A549 (cell line): ENCODE measurements around the gene TCF7L2. TPM values are rescaled to one million over a fixed set of nuclear protein-coding genes. Genes with fewer than 3 reads are reported as not detected.
A peak's percentile ranks its signal among the peaks of the same experiment; 100 is the strongest.

ENCODE experiments used
- ATAC-seq, 2 experiments: fragments of 200-7000 bp in 1 of 2; fragments of >200 bp in 1 of 2; cut with Nextera tagmentation in 1 of 2; cut with Tn5 transposase in 1 of 2; 3 replicates each; pipeline versions ENCODE4 v1.8.0 to v1.9.1; 2018 to 2020; ENCODE audit warnings: mild to moderate bottlenecking in 1 of 2, moderate library complexity in 1 of 2
- CTCF ChIA-PET: fragments of 300-600 bp; sonication (Branson Sonifier 250); formaldehyde crosslinking; extraction: SDS; loops from one replicate; lab custom pipeline; 2021; ENCODE audit warnings: antibody characterized with exemption, inconsistent platforms; lab: Yijun Ruan, JAX
- POLR2A ChIA-PET: fragments of 350-600 bp; formaldehyde crosslinking; extraction: SDS; loops from one replicate; lab custom pipeline; 2021; ENCODE audit warnings: antibody characterized with exemption, inconsistent platforms; lab: Yijun Ruan, JAX
- DNase-seq, 2 experiments: peaks; one replicate each; pipeline versions ENCODE4 v3.0.0 to v3.0.0-alpha.2; 2011 to 2016; ENCODE audit warnings: low read depth in 1 of 2, low spot score in 1 of 2
- FAIRE-seq: peaks from 2 replicates; lab custom pipeline; 2011; peaks lifted over from hg19 to GRCh38; lab: Jason Lieb, UNC
- H3K27ac ChIP-seq, 2 experiments: fragments of >200 bp; sonication (Bioruptor Twin); formaldehyde crosslinking; 3 replicates each; pipeline ENCODE4 v1.5.1; 2016 to 2017
- H3K4me1 ChIP-seq: fragments of >200 bp; sonication (Bioruptor Twin); formaldehyde crosslinking; 3 replicates; pipeline ENCODE4 v1.6.1; 2016
- H3K4me2 ChIP-seq: fragments of >200 bp; sonication (Bioruptor Twin); formaldehyde crosslinking; 3 replicates; pipeline ENCODE4 v1.6.1; 2016
- H3K4me3 ChIP-seq: fragments of >200 bp; sonication (Bioruptor Twin); formaldehyde crosslinking; 3 replicates; pipeline ENCODE4 v1.5.1; 2016
- H3K9me3 ChIP-seq: fragments of >200 bp; sonication (Bioruptor Twin); formaldehyde crosslinking; 3 replicates; pipeline ENCODE4 v1.6.1; 2016
- CHD4 ChIP-seq: fragments of 200-600 bp; sonication (generic); IDR thresholded peaks from 2 replicates; pipeline ENCODE4 v1.6.1; 2016; ENCODE audit warnings: antibody characterized with exemption, mild to moderate bottlenecking, borderline replicate concordance
- EHF ChIP-seq: fragments of 250-450 bp; sonication (Bioruptor Pico); IDR thresholded peaks from 2 replicates; pipeline ENCODE4 v1.5.0; 2020; ENCODE audit warnings: mild to moderate bottlenecking
- EHMT2 ChIP-seq: fragments of 200-600 bp; sonication (generic); IDR thresholded peaks from 2 replicates; pipeline ENCODE4 v1.6.1; 2016; ENCODE audit warnings: antibody characterized with exemption, low read depth, mild to moderate bottlenecking, moderate library complexity
- ELK1 ChIP-seq: fragments of 150-350 bp; IDR thresholded peaks from 2 replicates; pipeline ENCODE4 v1.6.1; 2014; ENCODE audit warnings: low read depth, mild to moderate bottlenecking, low read length
- GATA3 ChIP-seq: IDR thresholded peaks from 2 replicates; pipeline ENCODE4 v1.6.1; 2012; ENCODE audit warnings: borderline replicate concordance
- JUNB ChIP-seq: fragments of >200 bp; sonication (Bioruptor Twin); formaldehyde crosslinking; IDR thresholded peaks from 2 replicates; pipeline ENCODE4 v1.6.1; 2016
- KDM5A ChIP-seq: fragments of 200-600 bp; sonication (generic); IDR thresholded peaks from 2 replicates; pipeline ENCODE4 v1.6.1; 2016; ENCODE audit warnings: antibody characterized with exemption, mild to moderate bottlenecking
- MAX ChIP-seq: IDR thresholded peaks from 2 replicates; pipeline ENCODE4 v1.6.1; 2012
- MYC ChIP-seq: IDR thresholded peaks from 2 replicates; pipeline ENCODE4 v1.6.1; 2012; ENCODE audit warnings: mild to moderate bottlenecking, inconsistent platforms, low read length, improper control_type of control experiment, borderline replicate concordance
- NPAS2 ChIP-seq: fragments of 250-450 bp; sonication (Bioruptor Pico); IDR thresholded peaks from 2 replicates; pipeline ENCODE4 v1.8.0; 2022; ENCODE audit warnings: mild to moderate bottlenecking, moderate library complexity, borderline replicate concordance
- NR3C1 ChIP-seq: fragments of >200 bp; sonication (Bioruptor Twin); formaldehyde crosslinking; IDR thresholded peaks from 3 replicates; pipeline ENCODE4 v1.6.1; 2017
- PHF8 ChIP-seq: fragments of 200-600 bp; sonication (generic); IDR thresholded peaks from 2 replicates; pipeline ENCODE4 v1.6.1; 2016; ENCODE audit warnings: low read depth, mild to moderate bottlenecking, antibody characterized with exemption, moderate library complexity, borderline replicate concordance
- POLR2AphosphoS2 ChIP-seq: conservative IDR thresholded peaks from 2 replicates; pipeline ENCODE4 v1.6.1; 2012; ENCODE audit warnings: low read length, improper control_type of control experiment, inconsistent platforms
- RAD21 ChIP-seq, 2 experiments: fragments of >200 bp in 1 of 2; sonication (Bioruptor Twin) in 1 of 2; formaldehyde crosslinking in 1 of 2; IDR thresholded peaks in 1 of 2; conservative IDR thresholded peaks in 1 of 2; 2 replicates in 1 of 2; 3 replicates in 1 of 2; pipeline ENCODE4 v1.6.1; 2012 to 2018; ENCODE audit warnings: inconsistent platforms in 1 of 2
- RARB ChIP-seq: fragments of 250-450 bp; sonication (Bioruptor Pico); IDR thresholded peaks from 2 replicates; pipeline ENCODE4 v1.8.0; 2021; ENCODE audit warnings: mild to moderate bottlenecking, moderate library complexity
- SMC3 ChIP-seq: fragments of >200 bp; sonication (Bioruptor Twin); formaldehyde crosslinking; IDR thresholded peaks from 3 replicates; pipeline ENCODE4 v1.6.1; 2018; ENCODE audit warnings: inconsistent platforms
- ZC3H11A ChIP-seq: fragments of 450-650 bp; IDR thresholded peaks from 2 replicates; pipeline ENCODE4 v1.6.1; 2014; ENCODE audit warnings: antibody characterized with exemption, mild to moderate bottlenecking
- WGBS: methylation state at CpG from one replicate; pipeline ENCODE4 v1.1.6; 2017; ENCODE audit errors: missing lambda C conversion rate; 5-methylcytosine and 5-hydroxymethylcytosine counted together
- polyA plus RNA-seq, 4 experiments: library from polyadenylated mRNA; depleted of rRNA in 3 of 4; stranded (reverse); fragments of >200 nt; fragmentation: RNase III in 1 of 4; extraction: RNeasy Plus Mini Kit Qiagen cat#74134 plus additional on column Dnase treatment in 1 of 4; gene quantifications; 2 replicates in 3 of 4; 3 replicates in 1 of 4; pipeline ENCODE4 v1.2.3, GENCODE V29; 2011 to 2017
- TF ChIP-seq, protein P1 (sequence below): fragments of >200 bp; sonication (Bioruptor Twin); formaldehyde crosslinking; IDR thresholded peaks from 3 replicates; pipeline ENCODE4 v1.5.1; 2016
- TF ChIP-seq, protein P2 (sequence below): IDR thresholded peaks from 2 replicates; pipeline ENCODE4 v1.6.1; 2012; ENCODE audit warnings: low read depth, borderline replicate concordance
- TF ChIP-seq, protein P3 (sequence below): IDR thresholded peaks from 2 replicates; pipeline ENCODE4 v1.6.1; 2012
- TF ChIP-seq, protein P4 (sequence below): fragments of >200 bp; sonication (Bioruptor Twin); formaldehyde crosslinking; IDR thresholded peaks from 3 replicates; pipeline ENCODE4 v1.6.1; 2016

The TCF7L2 gene
- polyA plus RNA-seq, 2 of the 4 experiments (the other 2 are of a cell fraction), result 11.3 to 14.5 TPM

GRCh38 chr10:113053881-113054280 is 103.8 kb downstream of the TCF7L2 start:
- CTCF ChIA-PET, result interaction anchor here (1.0 kb wide), 1 partner anchor 467 kb away, joined by 3 read pairs; no protein-coding TSS in a partner anchor
- no peak for FAIRE-seq

GRCh38 chr10:113055458-113055857 is 105.4 kb downstream of the TCF7L2 start:
- H3K4me2 ChIP-seq, result peak overlapping the region; percentile 91; the same call in 2 of the 3 replicates
- no peak for FAIRE-seq
- peak overlapping the region; percentile 78 to 89 for H3K27ac ChIP-seq
- ATAC-seq, result no peak
- ChIA-PET POLR2A (interaction anchor here (1.0 kb wide), 1 partner anchor 18 kb away, joined by 6 read pairs; no protein-coding TSS in a partner anchor), CTCF (interaction anchor here (1.3 kb wide), 1 partner anchor 17 kb away, joined by 5 read pairs; no protein-coding TSS in a partner anchor)
- H3K4me1 ChIP-seq, result peaks cover 80% of the 10 kb centered on the region
- 87% methylated on average over 1 of the region's 1 CpG for WGBS
- TF ChIP-seq, protein P1, sequence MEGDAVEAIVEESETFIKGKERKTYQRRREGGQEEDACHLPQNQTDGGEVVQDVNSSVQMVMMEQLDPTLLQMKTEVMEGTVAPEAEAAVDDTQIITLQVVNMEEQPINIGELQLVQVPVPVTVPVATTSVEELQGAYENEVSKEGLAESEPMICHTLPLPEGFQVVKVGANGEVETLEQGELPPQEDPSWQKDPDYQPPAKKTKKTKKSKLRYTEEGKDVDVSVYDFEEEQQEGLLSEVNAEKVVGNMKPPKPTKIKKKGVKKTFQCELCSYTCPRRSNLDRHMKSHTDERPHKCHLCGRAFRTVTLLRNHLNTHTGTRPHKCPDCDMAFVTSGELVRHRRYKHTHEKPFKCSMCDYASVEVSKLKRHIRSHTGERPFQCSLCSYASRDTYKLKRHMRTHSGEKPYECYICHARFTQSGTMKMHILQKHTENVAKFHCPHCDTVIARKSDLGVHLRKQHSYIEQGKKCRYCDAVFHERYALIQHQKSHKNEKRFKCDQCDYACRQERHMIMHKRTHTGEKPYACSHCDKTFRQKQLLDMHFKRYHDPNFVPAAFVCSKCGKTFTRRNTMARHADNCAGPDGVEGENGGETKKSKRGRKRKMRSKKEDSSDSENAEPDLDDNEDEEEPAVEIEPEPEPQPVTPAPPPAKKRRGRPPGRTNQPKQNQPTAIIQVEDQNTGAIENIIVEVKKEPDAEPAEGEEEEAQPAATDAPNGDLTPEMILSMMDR, result no peak
- no peak for TF ChIP-seq POLR2AphosphoS2
- no peak for TF ChIP-seq NPAS2 (CRISPR knock-in tag)
- no peak for TF ChIP-seq NR3C1
- TF ChIP-seq KDM5A, result no peak
- TF ChIP-seq EHF (CRISPR knock-in tag), result no peak
- TF ChIP-seq, protein P2, sequence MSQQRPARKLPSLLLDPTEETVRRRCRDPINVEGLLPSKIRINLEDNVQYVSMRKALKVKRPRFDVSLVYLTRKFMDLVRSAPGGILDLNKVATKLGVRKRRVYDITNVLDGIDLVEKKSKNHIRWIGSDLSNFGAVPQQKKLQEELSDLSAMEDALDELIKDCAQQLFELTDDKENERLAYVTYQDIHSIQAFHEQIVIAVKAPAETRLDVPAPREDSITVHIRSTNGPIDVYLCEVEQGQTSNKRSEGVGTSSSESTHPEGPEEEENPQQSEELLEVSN, result no peak
- no peak for TF ChIP-seq MYC
- TF ChIP-seq ZC3H11A, result no peak
- no peak for TF ChIP-seq ELK1
- TF ChIP-seq, protein P3, sequence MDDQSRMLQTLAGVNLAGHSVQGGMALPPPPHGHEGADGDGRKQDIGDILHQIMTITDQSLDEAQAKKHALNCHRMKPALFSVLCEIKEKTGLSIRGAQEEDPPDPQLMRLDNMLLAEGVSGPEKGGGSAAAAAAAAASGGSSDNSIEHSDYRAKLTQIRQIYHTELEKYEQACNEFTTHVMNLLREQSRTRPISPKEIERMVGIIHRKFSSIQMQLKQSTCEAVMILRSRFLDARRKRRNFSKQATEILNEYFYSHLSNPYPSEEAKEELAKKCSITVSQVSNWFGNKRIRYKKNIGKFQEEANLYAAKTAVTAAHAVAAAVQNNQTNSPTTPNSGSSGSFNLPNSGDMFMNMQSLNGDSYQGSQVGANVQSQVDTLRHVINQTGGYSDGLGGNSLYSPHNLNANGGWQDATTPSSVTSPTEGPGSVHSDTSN, result no peak
- TF ChIP-seq RARB (CRISPR knock-in tag), result no peak
- no peak for TF ChIP-seq RAD21 (conservative IDR thresholded peaks at IDR 0.05 in 1 of 2, IDR thresholded peaks at IDR 0.05 in 1 of 2)
- DNase-seq, result no peak
- no peaks in the 10 kb centered on the region for H3K9me3 ChIP-seq
- H3K4me3 ChIP-seq, result no peak overlapping the region

More at GRCh38 chr10:113053881-113054280, 103.8 kb downstream of the TCF7L2 start:
- Histone ChIP-seq H3K9me3 (no peaks in the 10 kb centered on the region), H3K4me2 (no peak overlapping the region), H3K27ac (peak overlapping the region; percentile 32 to 62; a peak in 4 of 6 replicates), H3K4me1 (peaks cover 64% of the 10 kb centered on the region), H3K4me3 (no peak overlapping the region)
- no peak for ATAC-seq
- DNase-seq, result no peak
- POLR2A ChIA-PET, result no interaction called here
- 93% methylated on average over 5 of the region's 5 CpGs for WGBS
- TF ChIP-seq EHMT2 (no peak), SMC3 (no peak)

DNA sequence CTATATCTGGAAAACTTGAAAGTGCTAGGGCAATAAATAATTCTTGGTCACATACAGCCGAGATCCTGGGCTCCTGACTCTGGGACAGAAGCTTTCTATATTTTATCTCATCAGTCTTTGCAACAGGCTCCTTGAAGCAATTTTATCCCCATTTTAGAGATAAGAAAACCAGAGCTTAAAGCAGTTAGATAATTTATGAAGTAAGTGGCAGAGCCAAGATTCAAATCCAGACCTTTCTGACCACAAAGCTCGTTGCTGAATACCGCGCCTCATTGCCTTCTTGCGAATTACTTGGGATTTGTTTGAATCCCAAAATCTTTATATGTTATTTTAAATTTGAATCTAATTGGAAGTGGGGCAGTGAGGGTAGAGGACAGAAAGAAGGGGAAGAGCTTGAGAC is 106.0 kb downstream of the TCF7L2 start:
- FAIRE-seq, result no peak
- no peak for ATAC-seq
- H3K27ac ChIP-seq, result peak overlapping the region; percentile 78 to 89
- H3K4me1 ChIP-seq, result peaks cover 86% of the 10 kb centered on the region
- 88% methylated on average over 5 of the region's 5 CpGs for WGBS
- ChIA-PET POLR2A (interaction anchor here (1.0 kb wide), 1 partner anchor 18 kb away, joined by 6 read pairs; no protein-coding TSS in a partner anchor), CTCF (interaction anchor here (1.3 to 1.5 kb wide), 2 partner anchors 17 to 43 kb away, joined by 4 to 5 read pairs; no protein-coding TSS in a partner anchor)
- H3K4me3 ChIP-seq, result no peak overlapping the region
- DNase-seq, result no peak
- TF ChIP-seq MAX (no peak), PHF8 (no peak), GATA3 (no peak), CHD4 (no peak), SMC3 (no peak), NR3C1 (no peak), ZC3H11A (no peak), JUNB (no peak), EHMT2 (no peak)
- TF ChIP-seq, protein P4, sequence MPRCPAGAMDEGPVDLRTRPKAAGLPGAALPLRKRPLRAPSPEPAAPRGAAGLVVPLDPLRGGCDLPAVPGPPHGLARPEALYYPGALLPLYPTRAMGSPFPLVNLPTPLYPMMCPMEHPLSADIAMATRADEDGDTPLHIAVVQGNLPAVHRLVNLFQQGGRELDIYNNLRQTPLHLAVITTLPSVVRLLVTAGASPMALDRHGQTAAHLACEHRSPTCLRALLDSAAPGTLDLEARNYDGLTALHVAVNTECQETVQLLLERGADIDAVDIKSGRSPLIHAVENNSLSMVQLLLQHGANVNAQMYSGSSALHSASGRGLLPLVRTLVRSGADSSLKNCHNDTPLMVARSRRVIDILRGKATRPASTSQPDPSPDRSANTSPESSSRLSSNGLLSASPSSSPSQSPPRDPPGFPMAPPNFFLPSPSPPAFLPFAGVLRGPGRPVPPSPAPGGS, result no peak
- no peaks in the 10 kb centered on the region for H3K9me3 ChIP-seq
- peak overlapping the region; percentile 91 for H3K4me2 ChIP-seq
